Type B pancreatic cell (in vitro differentiated cells): Measurements from ENCODE around the gene LYPLAL1. TPM values are rescaled to one million over a fixed set of nuclear protein-coding genes. Genes with fewer than 3 reads are reported as not detected.

ENCODE experiments used
- DNase-seq: peaks from one replicate; pipeline ENCODE4 v3.0.0; 2021; ENCODE audit warnings: mixed read lengths; ENCODE audit not compliant: unreplicated experiment; ENCODE audit errors: extremely low spot score
- H3K27ac Mint-ChIP-seq: 2 replicates; pipeline ENCODE4 v1.8.0; 2021; ENCODE audit warnings: mild to moderate bottlenecking, mixed read lengths
- H3K27me3 Mint-ChIP-seq: 2 replicates; pipeline ENCODE4 v1.8.0; 2021; ENCODE audit warnings: mixed read lengths
- H3K36me3 Mint-ChIP-seq: 2 replicates; pipeline ENCODE4 v1.8.0; 2021; ENCODE audit warnings: mixed read lengths
- H3K4me1 Mint-ChIP-seq: one replicate; pipeline ENCODE4 v1.8.0; 2021; ENCODE audit warnings: mixed read lengths; ENCODE audit not compliant: unreplicated experiment
- H3K4me3 Mint-ChIP-seq: 2 replicates; pipeline ENCODE4 v1.8.0; 2021; ENCODE audit warnings: mild to moderate bottlenecking, mixed read lengths
- H3K9me3 Mint-ChIP-seq: 2 replicates; pipeline ENCODE4 v1.8.0; 2021; ENCODE audit warnings: mixed read lengths
- CTCF ChIP-seq: fragments of 200-600 bp; sonication (generic); conservative IDR thresholded peaks from 2 replicates; pipeline ENCODE4 v1.5.0; 2021; ENCODE audit warnings: antibody characterized with exemption, mild to moderate bottlenecking
- total RNA-seq: library from RNA; stranded (reverse); gene quantifications from 2 replicates; pipeline ENCODE4 v1.2.1, GENCODE V29; 2021; ENCODE audit warnings: low replicate concordance

Gene LYPLAL1
- total RNA-seq, 1 donor from 2014 or later: 29.7 TPM

- Mint-ChIP-seq H3K36me3 (peaks cover 8% of the 10 kb centered on the region), H3K27ac (no peak overlapping the region), H3K4me3 (no peak overlapping the region), H3K27me3 (no peaks in the 10 kb centered on the region), H3K9me3 (peaks cover 12% of the 10 kb centered on the region), H3K4me1 (peaks cover 15% of the 10 kb centered on the region)
- TF ChIP-seq CTCF: no peak
- DNase-seq: no peak
Measured at GRCh38 chr1:219261454-219261853, 87.8 kb downstream of the LYPLAL1 start.
